Stimulated activated CD8-positive, alpha-beta memory T cell treated with anti-CD3 and anti-CD28 coated beads, Interleukin-12 subunit alpha, Interleukin-12 subunit beta, amount 100 ng/mL, for 24 hours (primary cell): Measurements from ENCODE around the gene ANKRD44.
"Not testable (repeated sequence)": the region's sequence is repeated elsewhere in the genome, so short reads cannot be mapped to it uniquely, and the experiment has no call there.

Experiments used
- DNase-seq: peaks from one replicate; pipeline ENCODE4 v3.0.0-alpha.2; 2020; ENCODE audit errors: extremely low read depth

The ANKRD44 gene

DNA sequence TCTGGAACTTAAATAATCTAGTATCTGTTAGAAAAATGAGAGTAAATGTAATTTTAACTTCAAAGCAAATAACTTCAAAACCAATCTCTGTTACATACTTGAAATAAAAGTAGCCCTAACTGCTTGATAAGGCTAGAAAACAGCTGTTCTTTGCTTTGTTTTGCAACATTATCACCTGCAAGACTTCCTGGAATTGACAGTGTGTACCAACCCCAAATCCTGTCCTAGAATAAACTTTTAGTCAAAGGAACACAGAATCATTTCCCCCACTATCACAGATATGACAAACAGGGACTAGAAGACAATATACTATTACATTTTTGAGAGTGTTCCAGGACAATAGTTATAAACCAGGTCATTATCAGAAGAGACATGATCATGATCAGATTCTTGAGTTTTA lies 278.8 kb downstream of the ANKRD44 start:
- DNase-seq, result no peak

DNA sequence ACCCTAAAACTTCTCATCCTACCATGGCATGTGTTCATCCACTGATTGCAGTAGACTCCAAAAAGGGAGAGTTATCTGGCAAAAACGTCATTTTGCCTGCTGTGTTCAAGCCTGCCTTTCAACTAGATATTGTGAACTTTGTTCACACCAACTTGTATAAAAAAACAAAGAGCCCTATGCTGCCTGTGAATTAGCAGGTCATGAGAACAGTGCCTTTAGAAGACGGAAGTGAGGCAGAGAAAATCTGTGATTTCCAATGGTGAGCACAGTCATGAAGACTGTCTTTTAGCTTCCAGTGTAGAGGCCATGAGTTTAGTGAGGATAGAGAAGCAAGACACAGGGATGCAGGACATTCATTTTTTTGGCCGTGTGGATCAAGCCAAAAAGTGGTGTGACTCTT lies 280.5 kb downstream of the ANKRD44 start:
- DNase-seq, result no peak

DNA sequence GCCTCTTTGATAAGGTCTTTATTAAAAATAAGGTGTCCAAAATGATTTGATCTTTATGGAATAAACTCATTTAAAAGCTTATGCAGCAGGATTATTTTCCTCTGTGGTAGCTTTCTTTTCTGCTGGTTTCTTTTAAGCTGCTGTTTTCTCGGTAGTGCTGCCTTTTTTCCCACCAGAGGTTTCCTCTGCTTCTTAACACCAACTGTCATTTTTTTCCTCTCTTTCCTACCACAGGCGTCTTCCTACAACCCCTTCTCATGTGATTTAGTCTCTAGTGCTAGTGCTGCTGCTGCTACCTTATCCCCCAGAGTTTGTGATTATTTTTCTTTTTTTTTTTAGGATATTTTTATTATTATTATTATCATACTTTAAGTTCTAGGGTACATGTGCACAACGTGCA lies 281.9 kb downstream of the ANKRD44 start:
- DNase-seq, result no peak

DNA sequence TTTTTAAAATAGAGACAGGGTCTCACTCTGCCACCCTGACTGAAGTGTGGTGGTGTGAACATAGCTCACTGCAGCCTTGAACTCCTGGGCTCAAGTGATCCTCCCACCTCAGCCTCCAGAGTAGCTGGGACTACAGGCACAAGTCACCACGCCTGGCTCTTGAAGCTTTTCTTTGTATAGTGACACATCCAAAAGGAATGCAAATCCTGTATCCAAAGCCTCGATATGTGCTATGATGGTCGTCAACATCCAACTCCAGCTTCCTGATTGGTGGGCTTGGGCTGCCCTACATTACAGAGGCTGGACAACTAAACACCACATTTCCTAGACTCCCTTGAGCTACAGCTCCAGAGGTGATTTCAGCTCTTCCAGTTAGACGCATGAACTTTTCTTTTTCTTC lies 282.4 kb downstream of the ANKRD44 start:
- no peak for DNase-seq

DNA sequence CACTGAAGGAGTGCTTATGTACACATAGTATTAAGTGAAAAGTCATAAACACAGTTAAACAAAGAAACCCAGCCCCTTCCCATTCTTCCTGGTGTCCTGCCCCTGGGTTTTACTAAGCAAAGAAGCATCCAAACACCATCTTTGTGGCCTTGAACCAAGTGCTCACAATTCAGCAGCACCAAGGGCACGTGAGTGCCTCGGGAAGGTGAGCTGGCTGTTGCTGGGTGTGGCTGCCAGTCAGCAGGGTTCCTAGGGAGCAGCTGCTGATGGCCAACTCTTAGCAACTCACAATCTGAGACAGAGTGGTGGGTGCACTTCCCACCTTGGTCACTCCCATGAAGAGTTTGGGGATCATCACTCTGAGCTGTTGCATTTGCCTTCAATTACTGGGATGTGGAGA lies 286.4 kb downstream of the ANKRD44 start:
- no peak for DNase-seq

DNA sequence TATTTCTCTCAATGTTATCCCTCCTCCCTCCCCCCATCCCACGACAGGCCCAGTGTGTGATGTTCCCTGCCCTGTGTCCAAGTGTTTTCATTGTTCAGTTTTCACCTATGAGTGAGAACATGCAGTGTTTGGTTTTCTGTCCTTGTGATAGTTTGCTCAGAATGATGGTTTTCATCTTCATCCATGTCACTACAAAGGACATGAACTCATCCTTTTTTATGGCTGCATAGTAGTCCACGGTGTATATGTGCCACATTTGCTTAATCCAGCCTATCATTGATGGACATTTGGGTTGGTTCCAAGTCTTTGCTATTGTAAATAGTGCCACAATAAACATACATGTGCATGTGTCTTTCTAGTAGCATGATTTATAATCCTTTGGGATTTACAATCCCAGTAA lies 289.7 kb downstream of the ANKRD44 start:
- not testable (repeated sequence) for DNase-seq

DNA sequence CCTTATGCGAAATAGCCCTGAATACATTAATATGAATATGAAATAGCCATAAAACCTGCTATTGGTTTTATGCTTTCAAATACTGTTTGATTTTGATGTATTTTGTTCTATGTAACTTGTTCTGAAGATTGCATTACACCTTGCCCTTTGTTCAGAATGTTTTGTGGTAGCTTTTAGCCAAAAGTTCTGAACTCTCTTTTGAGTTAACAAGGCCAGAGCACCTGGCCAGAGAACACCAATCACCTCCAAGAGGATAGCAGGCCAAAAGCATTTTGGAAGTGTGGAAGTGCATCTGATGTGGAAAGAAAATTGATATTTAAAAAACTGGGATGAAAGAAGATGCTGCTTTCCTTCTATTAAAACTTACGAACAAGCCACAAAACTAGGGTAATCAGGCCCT lies 297.5 kb downstream of the ANKRD44 start:
- DNase-seq, result no peak

DNA sequence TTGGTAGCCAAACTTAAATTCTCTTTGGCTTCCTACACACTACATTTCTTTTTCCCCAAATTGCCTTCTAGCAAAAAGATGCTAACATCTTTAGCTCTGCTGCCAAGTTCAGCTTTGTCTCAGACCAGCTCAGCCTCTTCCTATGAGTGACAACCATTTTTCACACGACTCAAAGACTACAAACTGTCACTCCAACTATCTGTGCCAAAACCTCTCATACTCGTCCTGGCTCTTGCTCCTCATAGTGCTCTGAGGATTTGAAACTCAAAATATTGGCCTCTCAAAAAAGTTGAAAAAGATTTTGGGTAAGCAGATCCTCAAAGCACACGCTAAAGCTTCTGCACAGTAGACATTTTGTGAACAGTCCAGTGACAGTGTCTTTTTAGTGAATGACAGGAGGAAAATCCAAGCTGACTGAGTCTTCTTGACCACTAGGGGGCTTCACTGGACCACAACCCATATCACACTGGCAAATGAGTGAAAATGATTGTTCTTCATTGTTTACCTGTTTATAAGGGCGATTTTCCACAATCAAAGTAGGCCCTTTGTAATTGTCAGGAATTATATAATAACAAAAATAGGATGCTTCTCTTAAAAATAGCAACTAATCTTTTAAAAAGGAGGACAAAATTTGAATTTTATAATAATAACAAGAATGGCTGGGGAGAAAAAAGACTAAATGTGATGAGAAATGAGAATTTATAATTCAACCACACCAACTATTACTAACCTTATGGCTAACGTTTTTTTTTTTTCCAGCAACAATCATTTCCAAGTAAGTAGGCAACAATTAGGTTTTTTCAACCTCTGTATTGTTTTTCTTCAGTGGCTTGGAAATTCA lies 298.6 kb downstream of the ANKRD44 start:
- DNase-seq, result no peak

DNA sequence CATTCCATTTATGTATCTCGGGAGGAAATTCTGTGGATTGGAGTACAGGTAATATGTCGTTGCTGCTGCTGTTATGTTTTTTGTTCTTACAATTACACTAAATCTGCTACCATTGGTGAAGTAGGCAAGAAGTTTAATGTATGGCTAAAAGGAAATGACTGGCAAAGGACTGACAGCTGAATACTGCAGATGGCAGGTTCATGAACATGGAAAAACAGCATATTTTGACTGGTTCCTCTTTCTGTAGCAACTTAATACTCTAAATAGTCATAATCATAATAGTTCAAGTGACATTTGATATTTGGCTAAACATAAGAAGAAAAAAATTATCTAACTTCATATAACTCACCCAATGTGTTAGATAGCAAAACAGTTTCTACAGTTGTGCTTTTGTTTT lies 299.6 kb downstream of the ANKRD44 start:
- DNase-seq, result no peak

DNA sequence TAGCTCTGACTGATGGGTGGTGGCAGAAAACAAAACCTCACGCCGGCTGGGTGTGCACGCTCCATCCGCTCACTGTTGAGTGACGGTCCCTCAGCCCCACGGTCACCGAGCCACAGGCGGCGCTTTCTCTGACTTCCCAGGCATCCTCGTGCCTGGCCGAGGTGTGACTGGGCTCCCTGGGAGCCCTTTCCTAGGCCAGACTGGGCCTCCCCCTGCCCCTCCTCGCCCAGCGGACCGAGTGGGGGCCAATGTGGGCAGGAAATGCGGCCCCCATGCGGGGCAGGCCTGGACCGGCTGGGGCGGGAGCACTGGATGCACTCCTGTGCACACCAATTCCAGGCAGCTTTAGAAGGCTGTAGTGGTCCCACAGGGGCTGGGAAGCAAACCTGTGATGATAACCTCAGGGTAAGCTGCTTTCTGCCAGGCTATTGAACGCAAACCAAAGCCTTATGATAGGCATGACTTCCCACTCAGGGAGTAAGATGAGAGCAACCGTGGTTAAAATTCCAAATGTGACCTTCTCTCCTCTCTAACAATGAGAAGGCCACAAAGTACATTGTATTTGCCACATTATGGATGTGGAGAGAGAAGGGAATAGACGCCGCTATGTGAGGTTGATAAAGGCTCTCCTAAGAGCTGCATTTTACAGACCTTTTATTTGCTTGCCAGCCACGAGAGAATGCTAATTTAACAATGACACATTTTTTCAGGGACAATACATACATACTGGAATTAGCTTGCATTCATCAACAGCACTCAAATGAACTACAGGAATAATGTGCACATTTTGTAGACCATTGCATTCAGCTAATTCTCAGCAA lies 300.2 kb downstream of the ANKRD44 start:
- DNase-seq, result no peak

DNA sequence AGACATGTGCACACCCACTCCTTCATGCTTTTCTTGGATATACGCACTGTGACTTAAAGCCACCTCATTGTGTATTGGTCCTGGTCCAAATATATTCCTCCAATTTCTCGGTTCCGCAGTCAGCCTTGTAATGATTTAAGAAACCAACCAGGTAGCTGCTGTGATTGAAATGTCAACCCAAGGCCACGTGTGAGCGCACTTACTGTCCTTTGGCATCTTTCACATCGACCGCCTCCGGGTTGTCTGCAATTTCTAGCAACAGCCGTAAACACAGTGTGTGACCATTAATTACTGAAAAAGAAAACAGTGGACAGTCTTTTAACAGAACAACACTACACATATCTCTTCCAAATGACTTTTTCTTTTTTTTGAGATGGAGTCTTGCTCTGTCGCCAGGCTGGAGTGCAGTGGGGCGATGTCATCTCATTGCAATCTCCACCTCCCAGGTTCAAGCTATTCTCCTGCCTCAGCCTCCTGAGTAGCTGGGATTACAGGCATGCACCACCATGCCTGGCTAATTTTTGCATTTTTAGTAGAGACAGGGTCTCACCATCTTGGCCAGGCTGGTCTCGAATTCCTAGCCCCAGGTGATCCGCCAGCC lies 301.7 kb downstream of the ANKRD44 start:
- DNase-seq, result not testable (repeated sequence)

DNA sequence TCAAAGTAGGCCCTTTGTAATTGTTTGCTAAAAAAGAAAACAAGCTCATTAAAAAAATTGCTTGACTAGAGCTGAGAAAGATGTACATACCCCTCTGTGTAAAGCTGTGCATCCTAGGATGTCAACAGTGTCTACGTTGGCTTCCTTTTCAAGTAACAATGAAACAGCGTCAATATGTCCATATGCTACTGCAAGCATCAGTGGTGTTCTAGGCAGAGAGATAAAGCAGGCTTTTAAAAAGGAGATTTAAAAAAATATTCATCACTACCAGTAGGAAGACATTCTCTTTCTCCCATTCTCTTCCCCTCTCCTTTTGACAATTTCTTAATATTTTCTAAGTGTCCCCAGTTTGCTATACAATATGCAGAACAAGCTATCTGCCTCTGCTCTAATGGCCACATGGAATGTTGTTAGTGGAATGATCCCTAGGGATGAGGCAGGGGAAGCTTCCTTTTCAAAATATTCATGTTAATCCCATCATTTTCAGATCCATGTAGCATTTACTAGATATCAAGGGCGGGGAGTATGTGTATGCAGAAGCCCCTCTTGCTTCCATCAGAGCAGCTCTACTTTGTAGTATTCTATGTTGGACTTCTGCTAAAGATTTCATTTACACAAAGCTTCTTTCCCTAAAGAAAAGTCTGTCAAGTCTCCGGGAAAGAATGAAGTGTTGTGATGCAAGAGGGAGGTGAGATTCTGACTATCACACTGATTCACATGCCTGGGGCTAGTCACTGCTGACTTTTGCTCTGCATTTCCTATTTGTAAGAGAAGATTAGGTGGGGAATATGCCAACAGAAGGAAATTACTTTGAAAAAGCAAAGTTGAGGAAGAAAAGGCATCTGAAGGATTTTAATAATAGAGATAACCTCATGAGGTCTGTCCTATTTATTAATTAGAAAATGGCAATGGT lies 302.6 kb downstream of the ANKRD44 start:
- no peak for DNase-seq

DNA sequence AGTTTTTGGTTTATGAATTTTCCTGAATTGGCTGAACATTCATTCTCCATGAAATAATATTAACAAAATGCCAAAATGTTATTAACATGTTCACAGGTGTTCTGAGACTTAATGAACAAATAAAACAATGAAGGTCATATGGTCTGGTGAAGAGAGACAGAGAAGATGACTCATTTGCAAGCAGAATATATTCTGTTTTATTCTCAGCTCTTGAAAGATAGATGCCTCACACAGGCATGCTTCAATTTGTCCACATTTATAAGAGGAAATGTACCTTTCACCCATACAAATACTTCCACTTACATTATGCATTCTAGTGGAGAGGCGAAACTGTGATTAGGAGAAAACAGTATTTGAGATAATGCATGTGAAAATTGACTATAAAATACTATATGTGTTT lies 308.7 kb downstream of the ANKRD44 start:
- DNase-seq, result no peak

DNA sequence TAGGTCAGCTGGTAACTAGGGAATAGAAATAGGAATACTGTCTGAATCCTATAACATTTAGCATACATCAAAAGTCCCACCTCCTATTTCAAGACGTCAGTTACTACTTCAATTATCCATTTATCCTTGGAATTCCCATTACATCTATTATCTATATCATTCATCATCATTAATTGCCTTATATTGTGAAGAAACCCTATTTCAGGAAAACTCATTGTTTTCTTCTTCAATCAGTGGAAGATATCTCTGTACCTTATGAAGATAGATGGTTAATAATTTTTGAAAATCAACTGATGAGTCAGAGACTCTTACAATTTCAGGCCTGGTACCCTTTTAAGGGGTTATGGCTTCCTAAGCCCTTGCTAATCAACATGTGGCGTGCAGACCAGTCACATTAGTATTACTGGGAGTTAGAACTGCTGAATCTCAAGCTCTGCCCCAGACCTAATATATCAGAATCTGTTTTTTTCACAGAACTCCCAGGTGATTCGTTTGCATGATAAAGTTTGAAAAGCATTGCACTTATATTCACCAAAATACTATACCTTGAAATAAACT lies 314.7 kb downstream of the ANKRD44 start:
- DNase-seq, result no peak

DNA sequence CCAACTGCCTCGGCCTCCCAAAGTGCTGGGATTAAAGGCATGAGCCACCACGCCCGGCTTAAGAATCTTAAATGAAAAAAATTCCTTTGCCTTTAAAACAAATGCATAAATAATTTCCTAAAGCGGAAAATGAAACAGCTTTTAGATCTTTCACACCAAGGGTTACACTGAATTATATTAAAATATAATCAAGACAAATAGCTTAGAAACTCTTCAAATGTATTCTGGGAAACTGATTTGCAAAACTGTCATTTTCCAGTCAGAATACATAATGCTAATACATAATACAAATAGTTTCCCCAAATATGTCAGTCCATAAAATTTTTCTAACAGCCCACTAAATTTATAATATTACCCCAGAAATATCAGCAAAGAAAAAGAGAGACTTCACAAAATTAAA lies 315.8 kb downstream of the ANKRD44 start:
- no peak for DNase-seq

DNA sequence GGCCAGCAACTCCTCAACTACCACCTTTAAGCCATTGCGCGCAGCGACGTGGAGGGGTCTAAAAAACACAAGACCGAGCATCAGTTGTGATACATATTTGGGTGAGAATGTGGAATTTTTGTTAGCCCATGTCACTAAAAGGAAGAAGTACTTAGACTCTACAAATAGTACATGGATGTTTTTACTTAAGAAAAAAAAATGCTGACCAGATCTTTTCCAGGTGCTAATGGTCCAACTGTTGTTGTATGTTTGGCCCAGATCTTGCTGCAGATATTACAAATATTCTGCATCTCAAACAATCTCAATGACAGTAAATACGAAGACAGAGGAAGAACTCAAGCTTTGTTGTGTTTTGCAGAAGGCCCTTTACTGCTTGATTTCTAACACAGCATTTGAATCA lies 317.0 kb downstream of the ANKRD44 start:
- no peak for DNase-seq

DNA sequence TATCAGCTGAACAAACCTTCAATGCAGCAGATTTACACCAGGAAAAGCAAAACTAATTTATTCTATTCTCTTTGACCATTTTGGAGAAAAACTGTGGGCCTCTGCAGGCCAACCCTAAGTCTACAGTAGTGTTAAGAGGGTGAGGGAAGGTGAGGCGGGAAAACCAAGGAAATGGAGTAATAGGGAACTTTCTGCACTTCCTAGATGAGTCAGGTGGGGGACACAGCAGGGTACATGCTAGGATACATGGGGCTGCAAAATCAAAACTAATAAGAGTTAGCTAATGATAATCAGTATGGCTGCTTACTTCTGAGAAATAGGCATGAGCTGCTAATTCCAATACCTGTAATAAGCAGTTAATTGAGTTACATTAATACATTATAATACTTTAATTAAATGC lies 318.1 kb downstream of the ANKRD44 start:
- DNase-seq, result no peak

DNA sequence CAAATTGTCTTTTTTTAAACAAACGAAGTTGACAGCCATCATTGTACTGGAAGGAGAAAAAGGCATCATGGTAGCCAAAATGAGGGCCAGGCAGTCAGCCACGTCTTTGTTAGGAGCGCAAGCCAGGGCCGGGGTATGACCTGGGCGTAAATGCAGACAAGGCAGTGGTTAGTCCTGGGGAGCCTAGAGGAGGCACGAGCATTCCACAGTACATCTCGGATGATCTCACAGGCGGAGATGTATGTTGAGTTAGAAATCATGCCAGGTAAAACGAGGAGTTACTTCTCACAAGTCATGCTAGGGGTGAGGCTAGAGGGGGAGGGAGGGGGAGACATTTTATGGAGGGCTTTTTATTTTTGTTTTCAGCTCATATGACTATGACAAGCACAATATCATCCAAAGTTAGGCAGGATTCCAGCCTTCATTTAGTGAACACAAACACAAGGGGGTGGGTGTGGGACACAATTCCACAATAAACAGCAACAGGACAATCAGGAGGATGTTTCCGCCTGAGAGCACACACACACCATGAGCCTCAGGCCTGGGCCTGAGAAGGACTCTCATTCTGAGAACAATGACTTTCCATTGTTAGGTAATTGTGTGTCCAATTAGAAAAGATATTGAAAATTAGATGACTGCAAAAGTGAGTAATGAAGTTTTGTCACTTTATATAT lies 319.7 kb downstream of the ANKRD44 start:
- no peak for DNase-seq

DNA sequence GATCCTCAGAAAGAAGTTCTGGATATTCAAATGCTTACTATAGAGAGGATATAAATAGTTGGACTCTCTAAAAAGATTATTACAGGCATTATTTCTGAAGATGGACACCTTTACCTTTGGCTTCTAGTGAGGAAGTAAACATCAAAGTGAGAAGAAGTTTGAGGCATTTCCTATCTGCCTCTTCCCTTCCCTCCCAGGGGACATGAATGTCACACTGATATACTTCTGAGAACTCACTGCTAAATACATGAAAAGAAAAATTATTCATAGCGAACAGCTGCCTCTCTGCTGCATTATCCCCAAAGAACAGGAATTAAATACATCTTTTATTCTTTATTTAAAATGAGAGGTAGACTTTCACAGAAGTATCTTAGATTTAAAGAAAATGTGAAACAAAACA lies 320.5 kb downstream of the ANKRD44 start:
- DNase-seq, result no peak

DNA sequence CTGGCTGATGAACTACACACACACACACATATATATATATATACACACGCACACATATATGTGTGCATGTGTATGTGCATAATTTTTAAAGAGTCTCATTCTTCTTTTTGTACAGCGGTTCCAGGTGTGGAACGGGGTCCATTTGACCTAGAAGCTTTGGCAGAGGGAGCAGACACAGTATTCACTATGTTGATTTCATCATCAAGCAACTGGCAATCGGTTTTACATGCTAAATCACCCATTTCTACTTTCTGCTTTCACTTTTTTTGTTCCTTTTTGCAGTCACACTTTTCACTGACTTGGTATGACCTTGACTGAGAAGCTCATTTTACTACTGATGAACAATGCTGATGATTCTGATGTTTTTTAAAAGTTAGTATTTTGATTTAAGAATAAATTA lies 321.1 kb downstream of the ANKRD44 start:
- no peak for DNase-seq

DNA sequence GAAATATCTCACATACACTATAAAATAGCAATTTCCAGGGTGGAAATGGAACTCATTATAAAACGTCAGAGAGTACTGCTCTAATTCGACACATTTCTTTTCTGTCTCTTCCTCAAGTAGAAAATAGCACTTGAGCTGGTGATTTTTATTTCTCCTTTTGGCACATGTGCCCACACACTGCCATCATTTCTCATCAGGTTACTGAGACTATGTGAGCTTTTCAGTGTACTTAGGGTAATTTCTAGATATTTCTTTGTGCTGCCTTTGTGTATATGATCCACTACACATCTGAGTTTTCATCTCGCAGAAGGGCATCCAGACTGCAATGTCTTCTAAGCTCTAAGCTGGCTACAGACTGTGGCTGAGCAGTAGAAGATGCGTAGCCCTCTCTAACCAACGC lies 321.9 kb downstream of the ANKRD44 start:
- DNase-seq, result no peak
